ENCODE results near the gene ANKRD7. TPM values are rescaled to one million over a fixed set of nuclear protein-coding genes. Genes with fewer than 3 reads are reported as not detected.
A peak's percentile ranks its signal among the peaks of the same experiment; 100 is the strongest.

The ANKRD7 gene
- total RNA-seq, 1 donor from 2014 or later = not detected

GRCh38 chr7:118183786-118184564 is 40.5 kb upstream of the ANKRD7 start, which contains the start of gene LSM8:
Gene LSM8, plus strand, starts transcription at chr7:118184164. Its CDS starts 60 bp downstream, at chr7:118184224.
- intact Hi-C loops (cut with DNase I) = no loop called here
- peak within 1 kb of the TSS; percentile 90 for H3K27ac ChIP-seq
- peak; percentile 97 for DNase-seq
- H3K4me1 ChIP-seq = peaks cover 38% of the 10 kb centered on the region
- H3K4me3 ChIP-seq = peak within 1 kb of the TSS; percentile 75
- H3K9me3 ChIP-seq = no peaks in the 10 kb centered on the region
- H3K36me3 ChIP-seq = peaks cover 19% of the 10 kb centered on the region
- TF ChIP-seq CTCF (IDR thresholded peaks at IDR 0.05) = no peak
- no peaks in the 10 kb centered on the region for H3K27me3 ChIP-seq (ENCODE audit: low read depth)
- ATAC-seq = peak; percentile 99 to 100

- DNase-seq (no peak), ATAC-seq (no peak)
- Histone ChIP-seq H3K4me1 (peaks cover 38% of the 10 kb centered on the region), H3K27me3 (ENCODE audit: low read depth) (no peaks in the 10 kb centered on the region), H3K4me3 (peak overlapping the region; percentile 75), H3K27ac (peak overlapping the region; percentile 90), H3K36me3 (peaks cover 24% of the 10 kb centered on the region), H3K9me3 (no peaks in the 10 kb centered on the region)
- intact Hi-C loops (cut with DNase I) = no loop called here
- TF ChIP-seq CTCF (IDR thresholded peaks at IDR 0.05) = no peak
Observed at GRCh38 chr7:118184565-118184940, 40.0 kb upstream of the ANKRD7 start.

GRCh38 chr7:118185163-118185860 is 39.2 kb upstream of the ANKRD7 start:
- peaks cover 38% of the 10 kb centered on the region for H3K4me1 ChIP-seq
- no peak for TF ChIP-seq CTCF (IDR thresholded peaks at IDR 0.05)
- peaks cover 31% of the 10 kb centered on the region for H3K36me3 ChIP-seq
- intact Hi-C loops (cut with DNase I) = no loop called here
- peak overlapping the region; percentile 75 for H3K4me3 ChIP-seq
- DNase-seq = no peak
- H3K27ac ChIP-seq = no peak overlapping the region
- no peak for ATAC-seq
- no peaks in the 10 kb centered on the region for H3K27me3 ChIP-seq (ENCODE audit: low read depth)
- no peaks in the 10 kb centered on the region for H3K9me3 ChIP-seq

- Histone ChIP-seq H3K4me1 (peaks cover 38% of the 10 kb centered on the region), H3K27ac (no peak overlapping the region), H3K4me3 (no peak overlapping the region), H3K36me3 (peaks cover 42% of the 10 kb centered on the region), H3K27me3 (ENCODE audit: low read depth) (no peaks in the 10 kb centered on the region), H3K9me3 (no peaks in the 10 kb centered on the region)
- no peak for DNase-seq
- TF ChIP-seq CTCF (IDR thresholded peaks at IDR 0.05) = no peak
- intact Hi-C loops (cut with DNase I) = no loop called here
- ATAC-seq = no peak
Observed at GRCh38 chr7:118186501-118186900, 38.0 kb upstream of the ANKRD7 start.

GRCh38 chr7:118194571-118194970 is 29.9 kb upstream of the ANKRD7 start:
- H3K27ac ChIP-seq = no peak overlapping the region
- no peak for TF ChIP-seq CTCF (IDR thresholded peaks at IDR 0.05)
- ATAC-seq = no peak
- no peaks in the 10 kb centered on the region for H3K4me1 ChIP-seq
- DNase-seq = no peak
- intact Hi-C loops (cut with DNase I) = no loop called here
- no peaks in the 10 kb centered on the region for H3K9me3 ChIP-seq
- H3K4me3 ChIP-seq = no peak overlapping the region
- H3K36me3 ChIP-seq = peaks cover 29% of the 10 kb centered on the region
- no peaks in the 10 kb centered on the region for H3K27me3 ChIP-seq (ENCODE audit: low read depth)

Data from lower lobe of right lung (tissue), 2 donors.